Esophagus muscularis mucosa (tissue), 4 donors: ENCODE results near the gene ANO10.

Experiments
- CTCF ChIP-seq, 3 experiments: fragments of 200-600 bp in 2 of 3; fragments of 450-650 bp in 1 of 3; sonication (generic) in 2 of 3; IDR thresholded peaks; one replicate each; pipeline ENCODE4 v1.5.1; 2017 to 2019; ENCODE audit warnings: antibody characterized with exemption in 3 of 3, mild to moderate bottlenecking in 2 of 3, moderate library complexity in 1 of 3
- EP300 ChIP-seq: sonication (generic); formaldehyde crosslinking; IDR thresholded peaks from one replicate; pipeline ENCODE4 v1.6.1; 2017; ENCODE audit warnings: antibody characterized with exemption
- POLR2A ChIP-seq: fragments of 450-650 bp; IDR thresholded peaks from one replicate; pipeline ENCODE4 v1.6.1; 2017; ENCODE audit warnings: antibody characterized with exemption, moderate library complexity, mild to moderate bottlenecking, low read depth
- POLR2AphosphoS5 ChIP-seq, 2 donors: sonication (generic); formaldehyde crosslinking; IDR thresholded peaks; one replicate each; pipeline ENCODE4 v1.6.1; 2017; ENCODE audit warnings: antibody characterized with exemption in 2 of 2

DNA sequence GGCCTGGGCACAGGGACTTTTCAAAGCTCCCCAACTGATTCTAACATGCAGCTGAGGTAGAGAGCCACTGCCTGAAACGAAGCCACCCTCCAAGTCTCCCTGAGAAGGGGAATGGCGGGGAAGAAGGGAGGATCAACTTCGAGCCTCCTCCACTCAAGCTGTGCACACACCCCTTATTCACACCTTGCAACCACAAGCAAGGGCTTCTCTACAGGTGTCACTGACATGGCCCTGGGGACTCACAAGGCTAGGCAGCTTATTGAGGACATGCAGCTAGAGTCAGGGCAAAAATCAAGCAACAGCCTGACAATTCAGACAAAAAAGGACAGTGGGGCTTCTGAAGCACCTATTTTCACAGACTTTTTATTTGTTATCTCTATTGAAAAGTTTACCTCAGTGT lies 250.3 kb downstream of the ANO10 start:
- TF ChIP-seq POLR2AphosphoS5 (IDR thresholded peaks at IDR 0.05) = no peak
- no peak for TF ChIP-seq POLR2A
- TF ChIP-seq CTCF (IDR thresholded peaks at IDR 0.05) = no peak
- no peak for TF ChIP-seq EP300
